Prostate gland (tissue), 2 donors: ENCODE data around the gene MRPL53.

ENCODE experiments used
- CTCF ChIP-seq, 4 experiments: fragments of 200-600 bp in 2 of 4; fragments of 450-650 bp in 2 of 4; sonication (generic) in 2 of 4; IDR thresholded peaks; 1 replicate in 3 of 4; 2 replicates in 1 of 4; pipeline ENCODE4 v1.5.1; 2016 to 2019; ENCODE audit warnings: antibody characterized with exemption in 4 of 4, mild to moderate bottlenecking in 2 of 4, moderate library complexity in 2 of 4
- POLR2A ChIP-seq: fragments of 450-650 bp; IDR thresholded peaks from one replicate; pipeline ENCODE4 v1.6.1; 2016; ENCODE audit warnings: antibody characterized with exemption, mild to moderate bottlenecking

GRCh38 chr2:74496997-74497776 is 24.7 kb upstream of the MRPL53 start:
- no peak for TF ChIP-seq CTCF (IDR thresholded peaks at IDR 0.05)
- TF ChIP-seq POLR2A, result no peak
